CD1c-positive myeloid dendritic cell (primary cell): Measurements from ENCODE around the gene GRIK2.
"Not testable (repeated sequence)": the region's sequence is repeated elsewhere in the genome, so short reads cannot be mapped to it uniquely, and the experiment has no call there.

Source experiments
- DNase-seq: peaks from one replicate; pipeline ENCODE4 v3.0.0-alpha.2; 2016; ENCODE audit errors: extremely low spot score

GRIK2 gene

GRCh38 chr6:102015431-102015830 is 621.9 kb downstream of the GRIK2 start:
- no peak for DNase-seq

- DNase-seq: no peak
These were observed 628.8 kb downstream of the GRIK2 start for GRCh38 chr6:102022281-102022680.

- DNase-seq: no peak
These were observed 629.3 kb downstream of the GRIK2 start for GRCh38 chr6:102022803-102023202.

GRCh38 chr6:102023977-102024657 is 630.6 kb downstream of the GRIK2 start:
- no peak for DNase-seq

GRCh38 chr6:102026649-102027048 is 633.1 kb downstream of the GRIK2 start:
- DNase-seq: no peak

- no peak for DNase-seq
These were observed 634.7 kb downstream of the GRIK2 start for GRCh38 chr6:102028176-102028575.

- DNase-seq: no peak
These were observed 645.5 kb downstream of the GRIK2 start for GRCh38 chr6:102038964-102039363.

- DNase-seq: no peak
These were observed 645.9 kb downstream of the GRIK2 start for GRCh38 chr6:102039441-102039840.

- DNase-seq: no peak
These were observed 657.5 kb downstream of the GRIK2 start for GRCh38 chr6:102051001-102051400.

GRCh38 chr6:102051720-102052119 is 658.2 kb downstream of the GRIK2 start:
- no peak for DNase-seq

- DNase-seq: no peak
These were observed 670.6 kb downstream of the GRIK2 start for GRCh38 chr6:102064142-102064541.

GRCh38 chr6:102066301-102066700 is 672.8 kb downstream of the GRIK2 start:
- DNase-seq: no peak

GRCh38 chr6:102068349-102068929 is 674.9 kb downstream of the GRIK2 start:
- DNase-seq: no peak

GRCh38 chr6:102075539-102075938 is 682.0 kb downstream of the GRIK2 start:
- no peak for DNase-seq

- DNase-seq: no peak
These were observed 691.7 kb downstream of the GRIK2 start for GRCh38 chr6:102085257-102085656.

- not testable (repeated sequence) for DNase-seq
These were observed 694.7 kb downstream of the GRIK2 start for GRCh38 chr6:102088160-102088559.

GRCh38 chr6:102114402-102114801 is 720.9 kb downstream of the GRIK2 start:
- no peak for DNase-seq

GRCh38 chr6:102115911-102116310 is 722.4 kb downstream of the GRIK2 start:
- no peak for DNase-seq

GRCh38 chr6:102118034-102118433 is 724.5 kb downstream of the GRIK2 start:
- no peak for DNase-seq
